Thyroid gland (tissue), 4 donors: ENCODE measurements around the gene GPR143. TPM values are rescaled to one million over a fixed set of nuclear protein-coding genes. Genes with fewer than 3 reads are reported as not detected.
"Not testable (repeated sequence)": the region's sequence is repeated elsewhere in the genome, so short reads cannot be mapped to it uniquely, and the experiment has no call there.

Experiments
- DNase-seq, 2 donors: peaks; one replicate each; pipeline ENCODE4 v3.0.0-alpha.2; 2019
- H3K27ac ChIP-seq, 3 donors: fragments of 200-600 bp; sonication (generic); 1 replicate in 2 of 3; 2 replicates in 1 of 3; pipeline ENCODE4 v1.5.1; 2016 to 2019; ENCODE audit warnings: mild to moderate bottlenecking in 1 of 3, moderate library complexity in 1 of 3
- H3K27me3 ChIP-seq: fragments of 200-600 bp; sonication (generic); one replicate; pipeline ENCODE4 v1.5.1; 2019
- H3K36me3 ChIP-seq, 2 donors: fragments of 200-600 bp; sonication (generic); one replicate each; pipeline ENCODE4 v1.5.1; 2016 to 2019
- H3K4me1 ChIP-seq, 2 donors: fragments of 200-600 bp; sonication (generic); one replicate each; pipeline ENCODE4 v1.5.1; 2017 to 2019
- H3K4me3 ChIP-seq, 3 donors: fragments of 200-600 bp; sonication (generic); replicated peaks in 1 of 3; 1 replicate in 2 of 3; 2 replicates in 1 of 3; pipeline ENCODE4 v1.5.1; 2016; ENCODE audit warnings: mild to moderate bottlenecking in 1 of 3
- H3K9me3 ChIP-seq: fragments of 200-600 bp; sonication (generic); one replicate; pipeline ENCODE4 v1.5.1; 2017
- CTCF ChIP-seq, 6 experiments: fragments of 200-600 bp in 3 of 6; fragments of 450-650 bp in 3 of 6; sonication (generic) in 3 of 6; IDR thresholded peaks; one replicate each; pipeline ENCODE4 v1.5.1; 2016 to 2019; ENCODE audit warnings: antibody characterized with exemption in 6 of 6, mild to moderate bottlenecking in 2 of 6, inconsistent platforms in 1 of 6, moderate library complexity in 1 of 6
- POLR2A ChIP-seq, 2 donors: fragments of 450-650 bp; IDR thresholded peaks; one replicate each; pipeline ENCODE4 v1.6.1; 2017; ENCODE audit warnings: antibody characterized with exemption in 2 of 2, mild to moderate bottlenecking in 2 of 2, moderate library complexity in 1 of 2
- WGBS, 2 donors: methylation state at CpG; one replicate each; pipeline ENCODE4 v1.1.5; 2017; 5-methylcytosine and 5-hydroxymethylcytosine counted together
- intact Hi-C: fragments of 100-400 bp; cut with DNase I; formaldehyde crosslinking; loops from one replicate; pipeline ENCODE4 v1.15.1; 2023
- total RNA-seq, 4 donors: library from RNA; depleted of rRNA; stranded (reverse); fragments of >200 nt; gene quantifications; one replicate each; pipeline ENCODE4 v1.2.3, GENCODE V29; 2016

GPR143 gene
- total RNA-seq, 4 donors from 2014 or later, result 1.7 to 4.9 (median 3.4) TPM

GRCh38 chrX:9784332-9784731 is 18.7 kb upstream of the GPR143 start:
- WGBS, 2 donors, result 85 to 93% methylated on average over 8 of the region's 8 CpGs
- Histone ChIP-seq H3K9me3 (no peaks in the 10 kb centered on the region), H3K27ac (no peak overlapping the region), H3K27me3 (no peaks in the 10 kb centered on the region), H3K4me1 (peaks cover 9 to 10% of the 10 kb centered on the region in 2 donors), H3K4me3 (no peak overlapping the region), H3K36me3 (no peaks in the 10 kb centered on the region)
- intact Hi-C loops, result loop anchor here (10.0 kb wide), 1 partner anchor 340 kb away; no protein-coding TSS in a partner anchor
- TF ChIP-seq POLR2A (IDR thresholded peaks at IDR 0.05) (no peak), CTCF (IDR thresholded peaks at IDR 0.05) (no peak)
- no peak for DNase-seq

- DNase-seq, result no peak
- Histone ChIP-seq H3K9me3 (no peaks in the 10 kb centered on the region), H3K4me3 (no peak overlapping the region), H3K27me3 (no peaks in the 10 kb centered on the region), H3K36me3 (no peaks in the 10 kb centered on the region), H3K27ac (no peak overlapping the region), H3K4me1 (no peaks in the 10 kb centered on the region)
- 73 to 90% methylated on average over 6 to 7 of the region's 7 CpGs for WGBS, 2 donors
- intact Hi-C loops, result loop anchor here (10.0 kb wide), 1 partner anchor 343 kb away; no protein-coding TSS in a partner anchor
- no peak for TF ChIP-seq POLR2A (IDR thresholded peaks at IDR 0.05)
- TF ChIP-seq CTCF (IDR thresholded peaks at IDR 0.05), result no peak
These were observed 16.3 kb upstream of the GPR143 start for GRCh38 chrX:9781941-9782340.

GRCh38 chrX:9775930-9776329 is 10.3 kb upstream of the GPR143 start:
- Histone ChIP-seq H3K4me1 (no peaks in the 10 kb centered on the region), H3K27me3 (no peaks in the 10 kb centered on the region), H3K36me3 (no peaks in the 10 kb centered on the region), H3K9me3 (no peaks in the 10 kb centered on the region), H3K4me3 (no peak overlapping the region), H3K27ac (no peak overlapping the region)
- TF ChIP-seq POLR2A (IDR thresholded peaks at IDR 0.05), result no peak
- no peak for TF ChIP-seq CTCF (IDR thresholded peaks at IDR 0.05)
- WGBS, 2 donors, result 95 to 97% methylated on average over 4 to 6 of the region's 8 CpGs
- no peak for DNase-seq
- intact Hi-C loops, result no loop called here

- WGBS, 2 donors, result 86 to 87% methylated on average over 6 of the region's 6 CpGs
These were observed 7.3 kb upstream of the GPR143 start for GRCh38 chrX:9772943-9773342.

GRCh38 chrX:9770319-9770718 is 4.7 kb upstream of the GPR143 start:
- Histone ChIP-seq H3K27me3 (no peaks in the 10 kb centered on the region), H3K9me3 (no peaks in the 10 kb centered on the region), H3K36me3 (no peaks in the 10 kb centered on the region), H3K4me3 (no peak overlapping the region), H3K4me1 (no peaks in the 10 kb centered on the region), H3K27ac (no peak overlapping the region)
- no peak for DNase-seq
- WGBS, 2 donors, result 46 to 50% methylated on average over 1 of the region's 1 CpG
- no peak for TF ChIP-seq POLR2A (IDR thresholded peaks at IDR 0.05)
- TF ChIP-seq CTCF (IDR thresholded peaks at IDR 0.05), result no peak
- intact Hi-C loops, result no loop called here

More at GRCh38 chrX:9772943-9773342, 7.3 kb upstream of the GPR143 start:
- H3K4me1 ChIP-seq, result no peaks in the 10 kb centered on the region
- H3K9me3 ChIP-seq, result no peaks in the 10 kb centered on the region
- intact Hi-C loops, result no loop called here
- H3K27me3 ChIP-seq, result no peaks in the 10 kb centered on the region
- no peaks in the 10 kb centered on the region for H3K36me3 ChIP-seq
- TF ChIP-seq POLR2A (IDR thresholded peaks at IDR 0.05) (no peak), CTCF (IDR thresholded peaks at IDR 0.05) (no peak)
- DNase-seq, result no peak
- H3K4me3 ChIP-seq, result no peak overlapping the region
- no peak overlapping the region for H3K27ac ChIP-seq

GRCh38 chrX:9768321-9768839 is 2.7 kb upstream of the GPR143 start:
- H3K9me3 ChIP-seq, H3K27me3 ChIP-seq, H3K36me3 ChIP-seq, H3K4me3 ChIP-seq, H3K4me1 ChIP-seq, intact Hi-C loops, H3K27ac ChIP-seq, DNase-seq: not testable (repeated sequence)
- 84 to 86% methylated on average over 4 to 5 of the region's 5 CpGs for WGBS, 2 donors
